Measurements from ENCODE around the gene NPHP4.
"Not testable (repeated sequence)": the region's sequence is repeated elsewhere in the genome, so short reads cannot be mapped to it uniquely, and the experiment has no call there.

Gene NPHP4

GRCh38 chr1:6022193-6022592 lies 30.0 kb upstream of the NPHP4 start:
- Mint-ChIP-seq H3K36me3 (ENCODE audit: low read depth) (no peaks in the 10 kb centered on the region), H3K4me1 (no peaks in the 10 kb centered on the region), H3K27me3 (ENCODE audit: low read depth) (peaks cover 13% of the 10 kb centered on the region), H3K4me3 (no peak overlapping the region), H3K27ac (no peak overlapping the region), H3K9me3 (no peaks in the 10 kb centered on the region)
- TF ChIP-seq CTCF (IDR thresholded peaks at IDR 0.05; ENCODE audit: unreplicated experiment in 3 of 3) = no peak

GRCh38 chr1:6019166-6019845 lies 27.1 kb upstream of the NPHP4 start:
- H3K27me3 Mint-ChIP-seq (ENCODE audit: low read depth) = peaks cover 18% of the 10 kb centered on the region
- no peaks in the 10 kb centered on the region for H3K9me3 Mint-ChIP-seq
- no peaks in the 10 kb centered on the region for H3K36me3 Mint-ChIP-seq (ENCODE audit: low read depth)
- H3K4me3 Mint-ChIP-seq = no peak overlapping the region
- H3K4me1 Mint-ChIP-seq = peaks cover 4% of the 10 kb centered on the region
- TF ChIP-seq CTCF (IDR thresholded peaks at IDR 0.05; ENCODE audit: unreplicated experiment in 3 of 3) = no peak
- H3K27ac Mint-ChIP-seq = no peak overlapping the region

- H3K27ac Mint-ChIP-seq; H3K4me3 Mint-ChIP-seq; H3K36me3 Mint-ChIP-seq (ENCODE audit: low read depth); H3K9me3 Mint-ChIP-seq: not testable (repeated sequence)
- Mint-ChIP-seq H3K27me3 (ENCODE audit: low read depth) (peaks cover 15% of the 10 kb centered on the region), H3K4me1 (peaks cover 10% of the 10 kb centered on the region)
These were observed 25.4 kb upstream of the NPHP4 start for GRCh38 chr1:6017654-6018053.

GRCh38 chr1:6016191-6016865 lies 24.1 kb upstream of the NPHP4 start:
- Mint-ChIP-seq H3K36me3 (ENCODE audit: low read depth) (no peaks in the 10 kb centered on the region), H3K4me1 (peaks cover 10% of the 10 kb centered on the region), H3K27ac (no peak overlapping the region), H3K27me3 (ENCODE audit: low read depth) (peaks cover 15% of the 10 kb centered on the region), H3K4me3 (no peak overlapping the region), H3K9me3 (no peaks in the 10 kb centered on the region)
- no peak for TF ChIP-seq CTCF (IDR thresholded peaks at IDR 0.05; ENCODE audit: unreplicated experiment in 3 of 3)

GRCh38 chr1:6014130-6014999 lies 22.1 kb upstream of the NPHP4 start:
- Mint-ChIP-seq H3K27ac (no peak overlapping the region), H3K4me1 (peaks cover 10% of the 10 kb centered on the region), H3K4me3 (no peak overlapping the region), H3K36me3 (ENCODE audit: low read depth) (no peaks in the 10 kb centered on the region), H3K27me3 (ENCODE audit: low read depth) (peaks cover 10% of the 10 kb centered on the region), H3K9me3 (no peaks in the 10 kb centered on the region)
- no peak for TF ChIP-seq CTCF (IDR thresholded peaks at IDR 0.05; ENCODE audit: unreplicated experiment in 3 of 3)

GRCh38 chr1:6013491-6013890 lies 21.3 kb upstream of the NPHP4 start:
- no peaks in the 10 kb centered on the region for H3K36me3 Mint-ChIP-seq (ENCODE audit: low read depth)
- TF ChIP-seq CTCF (IDR thresholded peaks at IDR 0.05; ENCODE audit: unreplicated experiment in 3 of 3) = no peak
- peaks cover 13% of the 10 kb centered on the region for H3K27me3 Mint-ChIP-seq (ENCODE audit: low read depth)
- H3K27ac Mint-ChIP-seq = no peak overlapping the region
- no peaks in the 10 kb centered on the region for H3K9me3 Mint-ChIP-seq
- H3K4me3 Mint-ChIP-seq = no peak overlapping the region
- peaks cover 10% of the 10 kb centered on the region for H3K4me1 Mint-ChIP-seq

Data from nephron (organoid).